ENCODE measurements around the gene P2RY12.

- TF ChIP-seq CTCF (tag by site-specific recombination; IDR thresholded peaks at IDR 0.05), result no peak
- TF ChIP-seq ZBTB7A (tag by site-specific recombination; IDR thresholded peaks at IDR 0.05; ENCODE audit: low read depth), result no peak
- TF ChIP-seq ZNF404 (tag by site-specific recombination; IDR thresholded peaks at IDR 0.05), result no peak
- TF ChIP-seq ZBTB49 (tag by site-specific recombination; IDR thresholded peaks at IDR 0.05; ENCODE audit: low read depth), result no peak
- no peak for TF ChIP-seq MYNN (tag by site-specific recombination; IDR thresholded peaks at IDR 0.05; ENCODE audit: borderline replicate concordance)
- no peak for TF ChIP-seq ZNF558 (tag by site-specific recombination; IDR thresholded peaks at IDR 0.05)
- TF ChIP-seq PATZ1 (tag by site-specific recombination; IDR thresholded peaks at IDR 0.05), result no peak
- TF ChIP-seq ATF2 (tag by site-specific recombination; IDR thresholded peaks at IDR 0.05; ENCODE audit: low read depth), result no peak
- TF ChIP-seq KLF1 (tag by site-specific recombination; IDR thresholded peaks at IDR 0.05), result no peak
- no peak for TF ChIP-seq ZNF174 (tag by site-specific recombination; IDR thresholded peaks at IDR 0.05)
- no peak for TF ChIP-seq ZSCAN18 (tag by site-specific recombination; IDR thresholded peaks at IDR 0.05)
- no peak for TF ChIP-seq KLF9 (tag by site-specific recombination; IDR thresholded peaks at IDR 0.05; ENCODE audit: low read depth)
Measured at GRCh38 chr3:151297429-151297828, 87.1 kb downstream of the P2RY12 start.

All from HEK293 (cell line).